KMS-11 (cell line): ENCODE measurements around the gene RFX5.

Experiments
- H2AFZ ChIP-seq: fragments of 200-600 bp; sonication (generic); 2 replicates; pipeline ENCODE4 v1.6.1; 2016; ENCODE audit warnings: antibody characterized with exemption, mixed run types, low read depth
- H3K27ac ChIP-seq: fragments of 200-600 bp; sonication (generic); 2 replicates; pipeline ENCODE4 v1.6.1; 2016; ENCODE audit warnings: mild to moderate bottlenecking, mixed run types
- H3K27me3 ChIP-seq: fragments of 200-600 bp; sonication (generic); 2 replicates; pipeline ENCODE4 v1.6.1; 2017; ENCODE audit warnings: mild to moderate bottlenecking, low read depth, mixed run types, moderate library complexity; ENCODE audit not compliant: insufficient read depth
- H3K36me3 ChIP-seq: fragments of 200-600 bp; sonication (generic); 2 replicates; pipeline ENCODE4 v1.6.1; 2017; ENCODE audit warnings: mild to moderate bottlenecking, mixed run types; ENCODE audit not compliant: insufficient read depth
- H3K4me1 ChIP-seq: fragments of 200-600 bp; sonication (generic); 2 replicates; pipeline ENCODE4 v1.6.1; 2016; ENCODE audit warnings: mild to moderate bottlenecking, low read depth, mixed run types; ENCODE audit not compliant: poor library complexity, severe bottlenecking
- H3K4me2 ChIP-seq: fragments of 200-600 bp; sonication (generic); 2 replicates; pipeline ENCODE4 v1.7.0; 2016; ENCODE audit warnings: mild to moderate bottlenecking, mixed run types
- H3K4me3 ChIP-seq: fragments of 200-600 bp; sonication (generic); IDR thresholded peaks from 2 replicates; pipeline ENCODE4 v1.6.1; 2017; ENCODE audit warnings: low read depth, low read length, mixed read lengths; ENCODE audit not compliant: insufficient read depth
- H3K79me2 ChIP-seq: fragments of 200-600 bp; sonication (generic); 2 replicates; pipeline ENCODE4 v1.6.1; 2016; ENCODE audit warnings: low read depth, mixed run types; ENCODE audit not compliant: insufficient read depth
- H3K9ac ChIP-seq: fragments of 200-600 bp; sonication (generic); 2 replicates; pipeline ENCODE4 v1.6.1; 2016; ENCODE audit warnings: mild to moderate bottlenecking, mixed run types
- H4K20me1 ChIP-seq: fragments of 200-600 bp; sonication (generic); 2 replicates; pipeline ENCODE4 v1.6.1; 2016; ENCODE audit warnings: mild to moderate bottlenecking, mixed run types; ENCODE audit not compliant: insufficient read depth
- TF ChIP-seq, protein P1 (sequence below): fragments of 200-600 bp; sonication (generic); conservative IDR thresholded peaks from 2 replicates; pipeline ENCODE4 v1.6.1; 2017; ENCODE audit warnings: low read depth, mild to moderate bottlenecking, antibody characterized with exemption, low read length, moderate library complexity, mixed read lengths

RFX5 gene

GRCh38 chr1:151294742-151295462 is 52.1 kb downstream of the RFX5 start:
- H3K9ac ChIP-seq, result no peak overlapping the region
- H3K4me3 ChIP-seq, result no peak overlapping the region
- peak overlapping the region; percentile 2; the same call in 1 of the 2 replicates for H3K27ac ChIP-seq
- H4K20me1 ChIP-seq, result no peaks in the 10 kb centered on the region
- H3K79me2 ChIP-seq, result no peaks in the 10 kb centered on the region
- no peaks in the 10 kb centered on the region for H3K4me1 ChIP-seq
- H3K4me2 ChIP-seq, result no peak overlapping the region
- TF ChIP-seq, protein P1, sequence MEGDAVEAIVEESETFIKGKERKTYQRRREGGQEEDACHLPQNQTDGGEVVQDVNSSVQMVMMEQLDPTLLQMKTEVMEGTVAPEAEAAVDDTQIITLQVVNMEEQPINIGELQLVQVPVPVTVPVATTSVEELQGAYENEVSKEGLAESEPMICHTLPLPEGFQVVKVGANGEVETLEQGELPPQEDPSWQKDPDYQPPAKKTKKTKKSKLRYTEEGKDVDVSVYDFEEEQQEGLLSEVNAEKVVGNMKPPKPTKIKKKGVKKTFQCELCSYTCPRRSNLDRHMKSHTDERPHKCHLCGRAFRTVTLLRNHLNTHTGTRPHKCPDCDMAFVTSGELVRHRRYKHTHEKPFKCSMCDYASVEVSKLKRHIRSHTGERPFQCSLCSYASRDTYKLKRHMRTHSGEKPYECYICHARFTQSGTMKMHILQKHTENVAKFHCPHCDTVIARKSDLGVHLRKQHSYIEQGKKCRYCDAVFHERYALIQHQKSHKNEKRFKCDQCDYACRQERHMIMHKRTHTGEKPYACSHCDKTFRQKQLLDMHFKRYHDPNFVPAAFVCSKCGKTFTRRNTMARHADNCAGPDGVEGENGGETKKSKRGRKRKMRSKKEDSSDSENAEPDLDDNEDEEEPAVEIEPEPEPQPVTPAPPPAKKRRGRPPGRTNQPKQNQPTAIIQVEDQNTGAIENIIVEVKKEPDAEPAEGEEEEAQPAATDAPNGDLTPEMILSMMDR, result no peak
- H3K27me3 ChIP-seq, result no peaks in the 10 kb centered on the region
- no peak overlapping the region for H2AFZ ChIP-seq
- peaks cover 17% of the 10 kb centered on the region; the same call in 1 of the 2 replicates for H3K36me3 ChIP-seq

DNA sequence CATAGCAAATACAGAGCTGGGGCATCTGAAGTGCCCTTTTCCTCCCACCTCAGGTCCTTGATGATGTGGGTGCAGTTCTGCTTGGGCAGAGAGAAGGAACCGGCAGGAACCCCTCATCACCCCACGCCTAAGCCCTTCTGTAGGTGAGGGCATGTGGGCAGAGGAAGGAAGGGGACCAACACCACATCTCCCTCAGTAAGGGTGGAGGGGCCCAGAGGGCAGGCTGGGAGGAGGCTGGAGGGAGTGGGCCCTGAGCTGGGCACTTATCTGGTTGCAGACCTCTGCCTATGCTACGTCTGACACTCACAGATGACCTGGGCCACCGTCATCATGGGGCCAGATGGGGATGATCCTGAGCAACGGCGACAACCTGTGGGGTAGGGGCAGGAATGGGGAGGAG is 54.0 kb downstream of the RFX5 start:
- Histone ChIP-seq H3K9ac (no peak overlapping the region), H3K36me3 (peaks cover 7% of the 10 kb centered on the region; the same call in 1 of the 2 replicates), H3K79me2 (no peaks in the 10 kb centered on the region; the same call in 1 of the 2 replicates), H2AFZ (no peak overlapping the region), H3K27ac (no peak overlapping the region), H4K20me1 (no peaks in the 10 kb centered on the region), H3K4me2 (no peak overlapping the region), H3K4me3 (peak overlapping the region; percentile 30), H3K27me3 (no peaks in the 10 kb centered on the region), H3K4me1 (no peaks in the 10 kb centered on the region)
- TF ChIP-seq, protein P1, result no peak

- Histone ChIP-seq H3K9ac (no peak overlapping the region), H3K79me2 (no peaks in the 10 kb centered on the region; the same call in 1 of the 2 replicates), H3K4me2 (no peak overlapping the region), H3K27ac (no peak overlapping the region), H3K4me1 (no peaks in the 10 kb centered on the region), H4K20me1 (no peaks in the 10 kb centered on the region), H3K4me3 (peak overlapping the region; percentile 30), H3K27me3 (no peaks in the 10 kb centered on the region), H3K36me3 (peaks cover 7% of the 10 kb centered on the region; the same call in 1 of the 2 replicates), H2AFZ (no peak overlapping the region)
- TF ChIP-seq, protein P1, result peak; percentile 49
Observed at GRCh38 chr1:151292207-151293030, 54.6 kb downstream of the RFX5 start.

DNA sequence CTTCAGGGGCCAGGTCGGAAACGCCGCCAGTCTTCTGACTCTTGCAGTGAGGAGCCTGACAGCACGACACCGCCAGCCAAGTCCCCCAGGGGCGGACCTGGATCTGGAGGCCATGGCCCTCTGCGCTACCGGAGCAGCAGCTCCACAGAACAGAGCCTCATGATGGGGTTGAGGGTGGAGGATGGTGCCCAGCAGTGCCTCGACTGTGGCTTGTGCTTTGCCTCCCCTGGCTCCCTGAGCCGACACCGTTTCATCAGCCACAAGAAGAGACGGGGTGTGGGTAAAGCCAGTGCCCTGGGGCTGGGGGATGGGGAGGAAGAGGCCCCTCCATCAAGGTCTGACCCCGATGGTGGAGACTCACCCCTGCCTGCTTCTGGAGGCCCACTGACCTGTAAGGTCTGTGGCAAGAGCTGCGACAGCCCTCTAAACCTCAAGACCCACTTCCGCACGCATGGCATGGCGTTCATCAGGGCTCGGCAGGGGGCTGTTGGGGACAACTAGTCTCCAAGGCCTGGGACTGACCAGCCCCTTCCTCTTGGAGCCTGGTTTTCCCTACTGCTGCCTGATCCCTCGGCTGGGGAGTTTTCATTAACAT is 56.2 kb downstream of the RFX5 start:
- H3K36me3 ChIP-seq, result peaks cover 7% of the 10 kb centered on the region; the same call in 1 of the 2 replicates
- H3K27ac ChIP-seq, result no peak overlapping the region

More for the DNA sequence above, 56.2 kb downstream of the RFX5 start:
- Histone ChIP-seq H3K4me1 (no peaks in the 10 kb centered on the region), H3K27me3 (no peaks in the 10 kb centered on the region), H3K9ac (no peak overlapping the region), H2AFZ (no peak overlapping the region), H3K4me2 (no peak overlapping the region), H4K20me1 (no peaks in the 10 kb centered on the region), H3K79me2 (no peaks in the 10 kb centered on the region; the same call in 1 of the 2 replicates), H3K4me3 (no peak overlapping the region)
- TF ChIP-seq, protein P1, result no peak
